Endometrial microvascular endothelial cells (primary cell): ENCODE results near the gene LATS1. TPM values are rescaled to one million over a fixed set of nuclear protein-coding genes. Genes with fewer than 3 reads are reported as not detected.
"Not testable (repeated sequence)": the region's sequence is repeated elsewhere in the genome, so short reads cannot be mapped to it uniquely, and the experiment has no call there.

Experiments
- in situ Hi-C: cut with HindIII; loops from 2 replicates; pipeline ENCODE4 v1.10.0; 2017; ENCODE audit warnings: low sequenced_read_pairs, low pct_unique_long_range_greater_than_20kb; ENCODE audit errors: inconsistent ontology term
- total RNA-seq: library from RNA; depleted of rRNA; stranded (reverse); fragments of >200 nt; gene quantifications from one replicate; pipeline ENCODE4 v1.2.3, GENCODE V29; 2015; ENCODE audit errors: inconsistent ontology term

Gene LATS1
- 21.4 TPM for total RNA-seq

DNA sequence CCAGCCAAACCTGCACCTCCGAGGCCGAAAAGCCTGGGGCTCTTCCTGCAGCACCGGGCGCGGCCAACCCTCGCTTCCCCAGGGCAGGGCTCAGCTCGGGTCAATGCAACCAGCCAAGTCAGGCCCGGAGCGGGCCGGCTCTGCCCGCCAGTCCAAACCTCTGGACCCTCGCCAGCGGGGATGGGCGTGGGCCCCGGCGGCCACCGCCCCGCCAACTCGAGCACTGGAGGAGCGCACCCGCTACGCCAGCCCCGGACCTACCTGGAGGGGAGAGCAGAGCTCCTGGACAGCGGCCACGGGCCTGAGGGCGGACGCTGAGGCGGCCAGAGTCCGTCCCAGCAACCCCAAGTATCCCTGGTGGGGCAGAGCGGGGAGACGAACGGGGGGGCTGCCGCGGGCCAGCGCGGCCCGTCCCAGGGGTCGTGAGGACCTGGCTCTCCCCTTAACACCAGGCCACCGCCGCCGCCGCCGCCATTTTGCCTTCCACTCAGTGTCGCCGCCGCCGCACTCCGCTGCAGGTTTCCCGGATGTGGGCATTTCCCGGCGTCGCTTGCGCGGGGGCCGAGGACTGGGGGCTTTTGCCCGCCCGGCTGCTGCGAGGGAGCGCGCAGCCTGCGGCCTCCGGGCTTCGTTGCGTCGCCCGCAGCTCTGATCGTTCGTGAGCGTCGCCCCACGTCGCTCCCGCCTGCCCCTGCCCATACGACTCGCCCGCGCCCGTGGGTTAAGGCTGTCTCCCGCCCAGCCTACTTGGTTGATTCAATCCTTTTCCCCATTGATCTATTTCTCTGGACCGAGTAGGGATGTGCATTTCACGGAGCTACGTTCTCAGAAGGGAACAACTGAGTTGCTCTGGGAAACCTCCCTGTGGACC lies at the start of gene LATS1:
Gene LATS1 (minus strand): TSS at position 514 of the 871 bp plus-strand sequence. CDS start 15,975 bp downstream, outside the sequence.
- in situ Hi-C loops, result no loop called here

- in situ Hi-C loops, result no loop called here
These were observed 48.4 kb upstream of the LATS1 start for GRCh38 chr6:149766156-149766769.

DNA sequence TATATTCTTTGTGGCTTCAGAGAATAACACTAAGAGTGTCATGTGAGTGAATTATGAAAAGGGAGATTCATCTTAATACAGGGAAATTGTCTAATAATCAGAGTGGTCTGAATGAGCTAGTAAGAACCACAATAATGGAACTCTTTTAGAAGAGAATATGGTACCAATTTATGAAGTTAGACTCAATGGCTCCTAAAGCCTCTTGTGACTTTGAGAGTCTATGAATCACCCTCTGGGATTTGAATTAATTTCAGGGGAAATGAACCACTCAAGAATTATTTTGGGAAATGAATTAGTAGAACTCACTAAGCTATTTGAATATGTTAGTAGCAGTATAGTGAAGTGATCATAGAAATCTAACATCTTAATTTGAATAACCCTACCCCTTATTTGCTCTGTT lies 46.0 kb upstream of the LATS1 start:
- in situ Hi-C loops, result no loop called here

- in situ Hi-C loops, result no loop called here
These were observed 43.5 kb upstream of the LATS1 start for GRCh38 chr6:149761438-149761837.

- in situ Hi-C loops, result no loop called here
These were observed 38.3 kb upstream of the LATS1 start for GRCh38 chr6:149756261-149756636.

DNA sequence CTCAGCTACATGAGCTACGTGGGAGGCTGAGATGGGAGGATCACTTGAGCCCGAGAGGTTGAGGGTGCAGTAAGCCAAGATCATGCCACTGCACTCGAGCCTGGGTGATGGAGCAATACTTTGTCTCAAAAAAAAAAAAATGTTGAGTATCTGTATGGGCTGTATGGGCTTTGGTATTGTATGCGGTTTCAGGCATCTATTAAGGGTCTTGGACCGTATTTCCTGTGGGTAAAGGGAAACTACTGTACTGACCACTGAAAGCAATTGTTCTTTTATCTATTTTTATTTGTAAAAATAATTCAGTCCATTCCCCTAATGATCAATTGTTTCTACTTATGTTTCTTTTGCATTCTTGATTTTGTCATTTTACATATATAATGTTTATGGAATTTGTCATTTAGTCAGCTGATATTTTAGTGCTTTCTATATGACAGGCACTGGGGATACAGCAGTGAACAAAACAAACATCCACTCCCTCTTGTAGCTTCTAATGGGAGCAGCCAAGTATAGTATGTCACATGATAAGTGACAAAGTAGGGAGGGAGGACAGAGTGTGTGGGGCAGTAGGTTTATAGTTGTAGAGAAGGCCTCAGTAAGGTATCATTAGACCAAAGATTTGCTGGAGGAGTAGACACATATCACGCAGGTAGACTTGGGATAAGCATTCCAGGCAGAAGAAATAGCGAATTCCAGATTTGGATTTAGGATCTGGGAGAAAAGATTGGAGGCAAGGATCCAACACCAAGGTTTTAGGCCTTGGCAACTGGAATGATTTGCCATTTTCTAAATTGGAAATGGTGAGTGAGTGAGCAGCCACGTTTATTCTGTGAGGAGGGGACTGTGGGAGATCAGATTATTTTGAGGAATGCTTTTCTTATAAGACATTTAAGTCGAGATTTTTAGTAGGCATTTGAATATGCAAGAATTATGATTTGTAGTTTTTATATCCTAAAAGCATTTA lies 37.7 kb upstream of the LATS1 start:
- in situ Hi-C loops, result no loop called here

DNA sequence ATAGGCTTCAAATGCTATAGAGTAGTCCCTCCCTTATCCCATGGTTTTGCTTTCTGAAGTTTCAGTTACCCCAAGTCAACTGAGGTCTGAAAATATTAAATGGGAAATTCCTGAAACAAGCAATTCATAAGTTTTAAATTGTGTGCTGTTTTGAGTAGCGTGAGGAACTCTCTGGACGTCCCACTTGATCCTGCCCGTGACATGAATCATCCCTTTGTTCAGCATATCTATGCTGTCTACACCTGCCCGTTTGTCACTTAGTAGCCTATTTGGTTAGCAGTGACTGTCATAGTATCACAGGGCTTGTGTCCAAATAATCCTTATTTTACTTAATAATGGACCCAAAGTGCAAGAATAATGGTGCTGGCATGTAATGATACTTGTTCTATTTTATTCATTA lies 36.6 kb upstream of the LATS1 start:
- in situ Hi-C loops, result no loop called here

DNA sequence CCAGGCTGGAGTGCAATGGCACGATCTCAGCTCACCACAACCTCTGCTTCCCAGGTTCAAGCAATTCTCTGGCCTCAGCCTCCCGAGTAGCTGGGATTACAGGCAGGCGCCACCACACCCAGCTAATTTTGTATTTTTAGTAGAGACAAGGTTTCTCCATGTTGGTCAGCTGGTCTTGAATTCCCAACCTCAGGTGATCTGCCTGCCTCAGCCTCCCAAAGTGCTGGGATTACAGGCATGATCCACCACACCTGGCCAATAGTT lies 35.4 kb upstream of the LATS1 start:
- in situ Hi-C loops, result not testable (repeated sequence)

DNA sequence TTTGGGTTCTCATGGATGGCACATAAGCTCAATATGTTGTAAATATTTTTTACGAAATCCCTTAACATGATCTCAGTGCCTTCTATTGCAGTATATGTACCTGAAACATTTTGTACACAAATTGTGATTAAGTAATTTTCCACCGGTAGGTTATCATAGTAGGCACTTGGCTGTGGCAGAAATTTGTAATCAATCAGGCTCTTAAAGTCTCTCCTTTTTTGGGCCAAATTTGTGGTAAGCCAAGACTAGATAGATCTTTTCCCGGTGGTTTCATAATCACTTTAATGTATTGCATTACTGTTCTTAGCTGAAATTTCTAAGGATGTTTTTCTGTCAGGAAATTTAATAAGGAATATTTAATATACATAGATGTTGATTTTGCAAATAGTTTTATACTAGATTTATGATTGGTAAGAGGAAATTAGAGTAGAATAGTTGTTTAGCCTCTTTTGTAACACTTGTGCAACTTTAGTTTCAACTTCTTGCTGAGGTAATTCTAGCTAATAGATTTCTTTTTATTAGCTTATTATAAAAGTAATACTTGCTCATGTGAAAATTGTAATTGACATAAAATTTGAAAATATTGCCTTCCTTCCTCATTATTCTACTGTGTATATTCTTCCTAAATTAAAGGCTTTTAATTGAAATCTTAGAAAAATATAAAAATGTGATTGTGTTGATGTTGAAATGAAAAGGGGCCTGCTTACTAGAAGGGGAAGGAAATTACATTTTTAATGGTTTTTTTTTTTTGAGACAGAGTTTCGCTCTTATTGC lies 34.9 kb upstream of the LATS1 start:
- in situ Hi-C loops, result no loop called here

- in situ Hi-C loops, result not testable (repeated sequence)
These were observed 34.0 kb upstream of the LATS1 start for GRCh38 chr6:149751920-149752319.

DNA sequence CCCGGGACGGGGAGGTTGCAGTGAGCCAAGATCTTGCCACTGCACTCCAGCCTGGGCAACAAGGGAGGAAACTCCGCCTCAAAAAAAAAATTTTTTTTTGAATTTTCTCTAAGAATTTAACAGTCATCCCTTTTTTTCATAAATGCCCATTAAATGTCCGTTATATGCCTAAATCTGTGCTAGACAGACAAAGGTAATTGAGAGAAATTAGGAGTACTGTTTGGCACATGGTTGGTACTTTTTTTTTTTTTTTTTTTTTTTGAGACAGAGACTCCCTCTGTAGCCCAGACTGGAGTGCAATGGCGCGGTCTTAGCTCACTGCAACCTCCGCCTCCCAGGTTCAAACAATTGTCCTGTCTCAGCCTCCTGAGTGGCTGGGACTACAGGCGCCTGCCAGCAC lies 33.3 kb upstream of the LATS1 start:
- in situ Hi-C loops, result no loop called here

- in situ Hi-C loops, result no loop called here
These were observed 32.3 kb upstream of the LATS1 start for GRCh38 chr6:149750136-149750609.

- in situ Hi-C loops, result no loop called here
These were observed 31.8 kb upstream of the LATS1 start, which contains the start of gene PCMT1 for GRCh38 chr6:149749594-149750135. PCMT1 (plus strand) TSS chr6:149749741; CDS start chr6:149749902, 161 bp downstream.

DNA sequence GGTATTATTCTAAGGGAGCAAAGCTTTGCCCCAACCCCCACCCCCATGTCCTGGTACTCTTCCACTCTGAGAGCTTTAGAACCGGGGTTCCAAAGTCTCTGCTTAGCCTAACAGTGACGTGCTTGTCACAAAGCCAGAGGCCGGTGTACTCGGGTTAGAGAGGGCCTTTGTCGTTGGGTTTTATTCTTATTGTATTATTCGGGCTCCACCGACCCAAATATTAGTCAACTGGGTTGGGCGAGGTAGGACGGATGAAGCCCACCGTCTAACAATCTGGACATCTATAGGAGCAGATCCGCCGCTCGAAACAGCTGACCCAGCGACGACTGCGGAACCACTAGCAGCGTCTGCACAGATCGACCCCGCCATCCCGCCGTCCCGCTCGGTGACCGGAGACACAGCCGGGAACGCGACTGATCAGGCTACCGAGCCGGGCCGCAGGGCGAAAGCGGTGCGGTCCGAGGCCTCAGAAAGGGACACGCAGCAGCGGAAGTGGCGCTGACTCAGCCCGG lies 31.2 kb upstream of the LATS1 start:
- in situ Hi-C loops, result not testable (repeated sequence)

GRCh38 chr6:149746147-149746946 lies 28.4 kb upstream of the LATS1 start, which contains the start of gene NUP43:
NUP43 (minus strand) TSS chr6:149746529; CDS start chr6:149746495, 34 bp downstream.
- in situ Hi-C loops, result no loop called here

DNA sequence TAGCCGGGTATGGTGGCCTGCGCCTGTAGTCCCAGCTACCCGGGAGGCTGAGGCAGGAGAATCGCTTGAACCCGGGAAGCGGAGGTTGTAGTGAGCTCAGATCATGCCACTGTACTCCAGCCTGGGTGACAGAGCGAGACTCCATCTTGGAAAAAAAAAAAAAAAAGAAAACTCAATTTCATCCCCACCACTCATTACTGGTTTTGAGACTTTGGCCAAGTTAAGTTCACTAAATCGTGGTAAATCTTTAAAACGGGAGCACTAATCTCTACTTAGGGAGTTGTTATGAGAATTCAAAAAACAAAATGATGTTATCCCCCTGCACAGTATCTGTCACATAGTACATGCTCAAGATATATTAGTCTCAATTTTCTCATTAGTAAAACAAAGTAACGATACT lies 27.4 kb upstream of the LATS1 start:
- in situ Hi-C loops, result not testable (repeated sequence)

DNA sequence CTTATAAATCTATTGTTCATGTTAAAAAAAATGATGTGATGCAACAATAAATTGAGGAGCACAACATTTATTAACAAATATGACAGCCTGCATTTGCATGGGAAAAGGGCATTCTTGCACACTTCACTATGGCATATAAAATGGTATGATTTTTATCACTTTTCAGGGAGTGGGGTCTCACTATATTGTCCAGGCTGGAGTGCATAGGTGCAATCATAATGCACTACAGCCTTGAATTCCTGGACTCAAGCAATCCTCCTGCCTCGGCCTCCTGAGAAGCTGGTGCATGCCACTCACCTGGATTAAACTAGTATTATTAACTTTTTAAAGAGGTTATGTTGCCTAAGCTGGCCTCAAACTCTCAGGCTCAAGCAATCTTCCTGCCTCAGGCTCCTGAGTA lies 17.0 kb upstream of the LATS1 start:
- in situ Hi-C loops, result no loop called here
